Amniotic epithelial cell (primary cell): Measurements from ENCODE around the gene AGPAT3.

ENCODE experiments used
- DNase-seq: peaks from one replicate; pipeline ENCODE4 v3.0.0-alpha.2; 2010; ENCODE audit warnings: low read depth

Gene AGPAT3

DNA sequence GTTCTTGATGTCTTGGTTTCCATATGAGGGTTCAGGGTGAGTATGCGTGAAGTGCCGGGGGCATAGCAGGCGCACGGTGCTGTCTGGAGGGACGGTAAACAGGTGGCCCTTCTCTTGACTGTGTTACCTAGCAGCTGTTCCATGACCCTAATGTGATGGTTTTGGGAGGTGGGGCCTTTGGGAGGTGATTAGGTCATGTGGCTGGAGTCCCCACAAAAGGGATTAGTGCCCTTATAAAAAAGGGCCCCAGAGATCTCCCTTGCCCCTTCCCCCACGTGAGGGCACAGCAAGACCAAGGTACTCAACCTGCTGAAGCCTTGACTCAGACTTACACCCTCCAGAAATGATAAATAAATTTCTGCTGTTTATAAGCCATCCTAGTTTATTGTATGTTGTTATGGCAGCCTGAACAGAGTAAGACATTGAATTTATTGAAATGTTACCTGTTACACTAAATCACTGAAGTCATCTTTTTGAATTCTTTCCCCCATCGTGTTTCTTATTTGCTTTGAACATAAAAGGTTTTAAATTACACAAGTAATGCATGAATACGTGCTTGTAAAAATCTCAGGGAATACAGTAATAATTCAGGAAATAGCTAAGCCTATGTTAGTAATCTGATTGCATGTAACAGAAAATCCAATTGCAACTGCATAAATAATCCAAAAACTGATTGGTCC lies 162.7 kb downstream of the AGPAT3 start:
- DNase-seq, result no peak

DNA sequence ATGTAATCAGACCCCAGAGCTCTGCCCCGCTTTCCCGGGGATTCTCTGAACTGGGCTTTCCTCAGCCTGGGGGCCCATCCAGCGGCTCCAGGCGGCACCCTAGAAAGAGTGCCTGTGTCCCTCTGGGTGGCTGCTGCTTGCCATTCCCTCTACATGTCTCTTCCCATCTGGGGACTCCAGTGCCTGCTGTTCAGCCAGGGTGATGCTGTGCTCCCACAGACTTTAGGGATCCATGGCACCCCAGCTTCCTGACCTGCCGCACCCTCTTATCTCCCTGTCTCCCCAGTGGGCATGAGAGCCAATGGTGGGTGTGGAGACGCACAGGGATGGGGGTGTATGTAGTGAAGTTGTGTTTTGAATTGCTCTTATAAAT lies 163.2 kb downstream of the AGPAT3 start:
- no peak for DNase-seq

DNA sequence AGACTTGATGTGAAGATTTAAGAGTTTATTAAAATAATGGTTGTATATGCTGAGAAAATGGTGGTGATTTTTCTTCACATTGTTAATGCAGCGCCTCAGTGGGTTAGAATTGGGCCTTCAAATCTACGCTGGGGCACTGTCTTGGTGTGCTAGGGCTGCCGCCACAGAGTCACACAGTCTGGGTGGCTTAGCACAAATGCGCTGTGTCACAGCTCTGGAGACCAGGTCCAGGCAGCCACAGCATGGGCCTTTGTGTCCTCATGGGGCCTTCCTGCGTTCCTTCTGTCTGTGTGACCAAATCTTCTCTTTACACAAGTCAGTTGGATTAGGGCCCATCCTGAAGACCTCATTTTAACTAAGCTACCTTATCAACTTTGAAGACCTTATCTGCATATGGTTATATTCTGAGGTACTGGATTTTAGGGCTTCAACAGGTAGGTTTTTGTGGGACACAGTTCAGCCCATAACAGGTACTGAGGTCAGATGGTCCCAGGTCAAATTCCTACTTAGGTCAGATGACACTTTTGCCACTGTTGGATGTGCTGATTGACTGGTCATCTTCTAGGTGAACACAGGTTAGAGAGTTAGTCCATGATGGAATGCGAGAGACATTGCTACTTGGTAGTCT lies 164.6 kb downstream of the AGPAT3 start:
- DNase-seq, result no peak

DNA sequence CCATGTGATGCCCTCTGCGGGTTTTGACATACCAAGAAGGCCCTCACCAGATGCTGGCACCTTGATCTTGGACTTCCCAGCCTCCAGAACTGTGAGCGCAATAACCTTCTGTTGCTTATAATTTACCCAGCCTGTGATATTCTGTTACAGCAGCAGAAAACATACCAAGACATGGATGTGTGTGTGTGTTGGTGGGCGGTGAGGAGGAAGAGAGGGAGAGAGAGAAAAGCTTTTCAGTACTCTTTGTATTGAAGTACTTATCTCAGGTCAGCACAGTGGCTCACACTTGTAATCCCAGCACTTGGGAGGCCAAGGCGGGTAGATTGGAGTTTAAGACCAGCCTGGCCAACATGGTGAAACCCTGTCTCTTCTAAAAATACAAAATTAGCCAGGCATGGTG lies 170.2 kb downstream of the AGPAT3 start:
- no peak for DNase-seq
